GM18505 (cell line): ENCODE results near the gene MLH3.

Experiments used
- ATAC-seq: cut with Tn5 transposase; IDR thresholded peaks from one replicate; pipeline ENCODE4 v1.9.1; 2021; ENCODE audit not compliant: unreplicated experiment
- POLR2A ChIP-seq: IDR thresholded peaks from 4 replicates; pipeline ENCODE4 v1.6.1; 2011; ENCODE audit warnings: borderline replicate concordance; ENCODE audit not compliant: insufficient read depth, insufficient read length; ENCODE audit errors: extremely low read depth

Gene MLH3

GRCh38 chr14:75030147-75030546, 21.1 kb downstream of the MLH3 start:
- ATAC-seq = no peak
- no peak for TF ChIP-seq POLR2A

- no peak for ATAC-seq
- TF ChIP-seq POLR2A = no peak
Measured at GRCh38 chr14:75025876-75026275, 25.4 kb downstream of the MLH3 start.

- ATAC-seq = no peak
- TF ChIP-seq POLR2A = no peak
Measured at GRCh38 chr14:75025082-75025481, 26.2 kb downstream of the MLH3 start.

- TF ChIP-seq POLR2A = no peak
- ATAC-seq = no peak
Measured at GRCh38 chr14:75023108-75023507, 28.2 kb downstream of the MLH3 start.

- no peak for ATAC-seq
- no peak for TF ChIP-seq POLR2A
Measured at GRCh38 chr14:75022655-75023054, 28.6 kb downstream of the MLH3 start.

- TF ChIP-seq POLR2A = no peak
- ATAC-seq = no peak
Measured at GRCh38 chr14:75018694-75019093, 32.6 kb downstream of the MLH3 start.

- no peak for ATAC-seq
- no peak for TF ChIP-seq POLR2A
Measured at GRCh38 chr14:75016815-75017214, 34.5 kb downstream of the MLH3 start.

GRCh38 chr14:75015496-75015895, 35.8 kb downstream of the MLH3 start:
- no peak for ATAC-seq

GRCh38 chr14:75013290-75013689, 38.0 kb downstream of the MLH3 start:
- ATAC-seq = no peak
- TF ChIP-seq POLR2A = no peak

More at GRCh38 chr14:75015496-75015895, 35.8 kb downstream of the MLH3 start:
- TF ChIP-seq POLR2A = no peak

GRCh38 chr14:75011356-75011994, 39.8 kb downstream of the MLH3 start:
- no peak for TF ChIP-seq POLR2A

GRCh38 chr14:75010472-75011093, 40.7 kb downstream of the MLH3 start:
- TF ChIP-seq POLR2A = peak; percentile 20
- ATAC-seq = no peak

More at GRCh38 chr14:75011356-75011994, 39.8 kb downstream of the MLH3 start:
- no peak for ATAC-seq

- ATAC-seq = no peak
- TF ChIP-seq POLR2A = no peak
Measured at GRCh38 chr14:75009176-75009575, 42.1 kb downstream of the MLH3 start.

- ATAC-seq = no peak
- TF ChIP-seq POLR2A = no peak
Measured at GRCh38 chr14:75005357-75005756, 45.9 kb downstream of the MLH3 start.

- no peak for TF ChIP-seq POLR2A
- peak; percentile 0 for ATAC-seq
Measured at GRCh38 chr14:75003250-75004027, 47.8 kb downstream of the MLH3 start.

GRCh38 chr14:75002392-75003249, 48.6 kb downstream of the MLH3 start, which contains the start of gene EIF2B2:
Gene EIF2B2, plus strand, starts transcription at chr14:75002921. Its CDS starts 70 bp downstream, at chr14:75002991.
- ATAC-seq = peak; percentile 96
- peak; percentile 66 for TF ChIP-seq POLR2A
